G401 (cell line): ENCODE data around the gene CASP7. TPM values are rescaled to one million over a fixed set of nuclear protein-coding genes. Genes with fewer than 3 reads are reported as not detected.

Source experiments
- total RNA-seq: library from RNA; depleted of rRNA; stranded (reverse); fragments of >200 nt; shearing (Covaris generic); gene quantifications from 2 replicates; pipeline ENCODE4 v1.2.3, GENCODE V29; 2014; rRNA removed

CASP7 gene
- total RNA-seq, 1 experiment from 2014 or later = 15.5 TPM

Other genes starting within 250 kb of the CASP7 start
- not detected in 2 replicates for gene HABP2, start 126.9 kb upstream of the CASP7 start, total RNA-seq
- not detected in 2 replicates for gene NRAP, start 15.9 kb upstream of the CASP7 start, total RNA-seq
- not detected in 2 replicates for gene PLEKHS1, start 71.8 kb downstream of the CASP7 start, total RNA-seq
- gene DCLRE1A, start 174.2 kb downstream of the CASP7 start, total RNA-seq = 8.2 and 8.4 TPM in 2 replicates
- gene NHLRC2, start 174.7 kb downstream of the CASP7 start, total RNA-seq = 12.3 and 21.0 TPM in 2 replicates